H7 (cell line): ENCODE measurements around the gene CEP170B. TPM values are rescaled to one million over a fixed set of nuclear protein-coding genes. Genes with fewer than 3 reads are reported as not detected.
"Not testable (repeated sequence)": the region's sequence is repeated elsewhere in the genome, so short reads cannot be mapped to it uniquely, and the experiment has no call there.

Experiments
- DNase-seq: peaks from one replicate; pipeline ENCODE4 v3.0.0; 2012
- H3K27me3 ChIP-seq: 2 replicates; pipeline ENCODE4 v1.6.0; 2011; ENCODE audit warnings: mild to moderate bottlenecking, low read length; ENCODE audit not compliant: control insufficient read depth, insufficient read depth
- H3K36me3 ChIP-seq: replicated peaks from 2 replicates; pipeline ENCODE4 v1.5.1; 2011; ENCODE audit warnings: low read length; ENCODE audit not compliant: control insufficient read depth, insufficient read depth
- H3K4me3 ChIP-seq: 2 replicates; pipeline ENCODE4 v1.5.1; 2011; ENCODE audit warnings: low read depth, mild to moderate bottlenecking, control low read depth, low read length, moderate library complexity; ENCODE audit not compliant: insufficient read depth
- total RNA-seq: library from RNA; depleted of rRNA; stranded (reverse); fragments of >200 nt; shearing (Covaris generic); gene quantifications from 2 replicates; pipeline ENCODE4 v1.2.3, GENCODE V29; 2014

The CEP170B gene
- total RNA-seq, 1 experiment from 2014 or later, result 20.8 TPM

DNA sequence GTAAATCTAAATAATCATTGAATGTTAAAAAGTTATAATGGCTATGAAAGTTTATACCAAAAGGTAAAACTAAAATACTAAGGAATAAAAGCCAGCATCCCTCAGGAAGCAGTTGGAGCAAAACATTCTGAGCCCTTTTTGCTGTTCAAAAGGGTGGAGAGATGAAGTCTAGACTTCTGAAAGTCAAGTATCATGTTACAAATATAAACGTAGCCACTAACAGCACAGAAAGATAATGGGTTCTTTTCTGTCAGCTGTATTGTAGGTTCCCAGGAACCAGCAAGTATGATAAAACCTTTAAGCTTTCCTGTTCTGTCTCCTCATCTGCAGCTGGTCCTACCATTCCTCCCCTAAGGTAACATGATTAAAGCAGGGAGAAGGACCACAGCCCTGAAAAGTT, 43.2 kb downstream of the CEP170B start:
- DNase-seq, result no peak
- no peak overlapping the region for H3K4me3 ChIP-seq
- H3K36me3 ChIP-seq, result no peaks in the 10 kb centered on the region
- no peaks in the 10 kb centered on the region; the same call in 1 of the 2 replicates for H3K27me3 ChIP-seq

- H3K4me3 ChIP-seq, result no peak overlapping the region
- no peak for DNase-seq
- no peaks in the 10 kb centered on the region for H3K27me3 ChIP-seq
- no peaks in the 10 kb centered on the region for H3K36me3 ChIP-seq
Observed at GRCh38 chr14:104912053-104912452, 47.0 kb downstream of the CEP170B start.

DNA sequence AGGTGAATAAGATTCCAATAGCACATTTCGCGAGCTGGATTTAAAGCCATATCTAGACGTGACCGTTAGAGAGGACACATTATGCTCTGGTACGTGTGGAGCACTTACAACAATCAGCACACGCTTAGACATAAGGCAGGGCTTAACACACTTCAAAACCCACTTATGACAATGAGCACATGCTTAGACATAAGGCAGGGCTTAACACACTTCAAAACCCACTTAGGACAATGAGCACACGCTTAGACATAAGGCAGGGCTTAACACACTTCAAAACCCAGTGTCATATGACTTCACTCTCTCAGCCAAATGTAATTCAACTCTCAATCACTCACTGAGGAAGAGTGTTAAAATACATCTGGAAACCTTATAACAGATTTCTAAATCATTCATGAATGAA, 48.4 kb downstream of the CEP170B start:
- DNase-seq, result no peak
- no peak overlapping the region for H3K4me3 ChIP-seq
- H3K27me3 ChIP-seq, result no peaks in the 10 kb centered on the region
- H3K36me3 ChIP-seq, result no peaks in the 10 kb centered on the region

- H3K27me3 ChIP-seq, result no peaks in the 10 kb centered on the region
- no peaks in the 10 kb centered on the region for H3K36me3 ChIP-seq
- no peak overlapping the region for H3K4me3 ChIP-seq
- DNase-seq, result no peak
Observed at GRCh38 chr14:104917116-104917515, 52.0 kb downstream of the CEP170B start.

DNA sequence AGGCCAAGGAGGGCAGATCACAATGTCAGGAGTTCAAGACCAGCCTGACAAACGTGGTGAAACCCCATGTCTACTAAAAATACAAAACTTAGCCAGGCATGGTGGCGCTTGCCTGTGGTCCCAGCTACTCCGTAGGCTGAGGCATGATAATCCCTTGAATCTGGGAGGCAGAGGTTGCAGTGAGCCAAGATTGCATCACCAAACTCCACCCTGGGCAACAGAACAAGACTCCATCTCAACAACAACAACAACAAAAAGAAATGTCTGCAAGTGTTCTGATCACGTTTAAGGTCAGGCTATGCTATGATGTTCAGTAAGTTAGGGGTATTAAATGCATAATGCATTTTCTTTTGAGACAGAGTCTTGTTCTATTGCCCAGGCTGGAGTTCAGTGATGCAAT, 52.9 kb downstream of the CEP170B start:
- H3K36me3 ChIP-seq, result no peaks in the 10 kb centered on the region
- H3K4me3 ChIP-seq, result no peak overlapping the region
- no peak for DNase-seq
- H3K27me3 ChIP-seq, result no peaks in the 10 kb centered on the region

DNA sequence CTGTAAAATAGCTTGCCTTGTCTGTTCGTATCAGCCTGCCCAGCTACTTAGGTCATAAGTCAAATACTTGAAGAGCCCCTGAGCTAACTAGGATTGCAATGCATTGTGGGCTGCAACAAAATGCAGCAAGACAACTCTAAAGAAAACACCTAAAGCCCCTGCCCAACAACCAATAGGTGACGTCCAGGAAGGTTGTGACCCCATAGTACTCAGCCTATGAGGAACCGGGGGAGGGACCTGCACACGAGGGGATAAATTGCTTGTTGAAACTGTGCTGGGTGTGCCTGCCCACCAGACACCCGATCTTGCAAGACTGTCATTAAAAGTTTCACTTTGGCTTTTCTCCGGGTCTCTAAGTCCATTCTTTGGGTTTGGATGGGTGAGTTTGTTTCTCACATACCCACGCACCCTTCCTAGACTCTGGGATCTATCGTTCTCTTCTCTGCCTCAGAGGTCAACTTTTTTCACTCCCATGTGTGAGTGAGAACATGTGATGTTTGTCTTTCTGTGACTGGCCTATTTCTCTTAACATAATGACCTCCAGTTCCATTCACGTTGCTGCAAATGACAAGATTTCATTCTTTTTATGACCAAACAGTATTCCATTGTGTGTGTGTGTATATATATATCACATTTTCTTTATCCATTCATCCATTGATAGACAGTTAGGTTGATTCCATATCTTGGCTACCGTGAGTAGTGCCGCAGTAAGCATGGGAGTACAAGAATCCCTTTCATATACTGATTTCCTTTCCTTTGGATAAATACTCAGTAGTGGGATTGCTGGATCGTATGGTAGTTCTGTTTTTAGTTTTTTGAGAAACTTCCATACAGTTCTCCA, 54.3 kb downstream of the CEP170B start:
- not testable (repeated sequence) for H3K36me3 ChIP-seq, DNase-seq, H3K27me3 ChIP-seq, H3K4me3 ChIP-seq

DNA sequence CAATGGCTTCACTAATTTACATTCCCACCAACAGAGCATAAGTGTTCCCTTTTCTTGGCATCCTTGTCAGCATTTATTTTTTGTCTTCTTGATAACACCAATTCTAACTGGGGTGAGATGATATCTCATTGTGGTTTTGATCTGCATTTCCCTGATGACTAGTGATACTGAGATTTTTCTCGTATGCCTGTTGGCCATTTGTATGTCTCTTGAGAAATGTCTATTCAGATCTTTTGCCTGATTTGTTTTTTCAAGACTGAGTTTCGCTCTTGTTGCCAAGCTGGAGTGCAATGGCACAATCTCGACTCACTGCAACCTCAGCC, 54.9 kb downstream of the CEP170B start:
- no peak overlapping the region for H3K4me3 ChIP-seq
- no peak for DNase-seq
- H3K36me3 ChIP-seq, result no peaks in the 10 kb centered on the region
- no peaks in the 10 kb centered on the region for H3K27me3 ChIP-seq

DNA sequence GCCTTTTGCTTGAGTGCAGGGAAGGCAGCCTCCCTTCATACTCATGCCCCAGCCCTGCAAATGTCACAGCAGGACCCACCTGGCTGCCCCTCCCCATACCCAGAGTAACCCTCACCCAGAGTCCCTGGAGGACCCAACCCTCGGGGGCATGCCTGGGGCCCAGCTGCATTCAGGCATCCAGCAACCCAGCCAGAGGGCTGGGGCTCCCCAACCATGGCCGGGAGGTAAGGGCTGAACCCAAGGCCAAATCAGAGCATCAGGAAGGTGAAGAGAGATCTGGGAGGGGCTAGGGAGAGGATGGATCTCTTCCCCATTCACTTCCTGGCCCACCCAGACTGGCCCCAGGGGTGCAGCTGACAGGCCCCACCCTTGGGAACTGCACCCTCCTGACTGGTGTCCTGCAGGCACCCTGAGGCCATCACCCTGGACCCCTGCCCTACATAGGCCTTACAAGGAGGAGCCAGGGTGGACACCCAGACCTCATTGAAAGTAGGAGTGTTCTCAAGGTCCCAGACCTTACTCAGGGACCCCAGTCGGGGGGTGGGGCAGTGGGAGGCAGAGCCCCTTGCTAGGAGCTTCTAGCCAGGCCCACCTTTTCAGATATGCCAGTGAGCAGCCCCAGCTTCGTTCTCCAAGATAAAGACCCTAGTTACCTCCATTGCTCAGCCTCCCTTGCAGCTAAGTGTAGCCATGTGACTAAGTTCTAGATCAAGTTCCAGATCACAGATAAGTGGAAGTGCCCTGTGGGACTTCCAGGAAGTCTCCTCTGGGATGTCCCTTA, 58.8 kb downstream of the CEP170B start:
- no peaks in the 10 kb centered on the region for H3K36me3 ChIP-seq
- no peaks in the 10 kb centered on the region for H3K27me3 ChIP-seq
- peak; percentile 21 for DNase-seq
- H3K4me3 ChIP-seq, result no peak overlapping the region

DNA sequence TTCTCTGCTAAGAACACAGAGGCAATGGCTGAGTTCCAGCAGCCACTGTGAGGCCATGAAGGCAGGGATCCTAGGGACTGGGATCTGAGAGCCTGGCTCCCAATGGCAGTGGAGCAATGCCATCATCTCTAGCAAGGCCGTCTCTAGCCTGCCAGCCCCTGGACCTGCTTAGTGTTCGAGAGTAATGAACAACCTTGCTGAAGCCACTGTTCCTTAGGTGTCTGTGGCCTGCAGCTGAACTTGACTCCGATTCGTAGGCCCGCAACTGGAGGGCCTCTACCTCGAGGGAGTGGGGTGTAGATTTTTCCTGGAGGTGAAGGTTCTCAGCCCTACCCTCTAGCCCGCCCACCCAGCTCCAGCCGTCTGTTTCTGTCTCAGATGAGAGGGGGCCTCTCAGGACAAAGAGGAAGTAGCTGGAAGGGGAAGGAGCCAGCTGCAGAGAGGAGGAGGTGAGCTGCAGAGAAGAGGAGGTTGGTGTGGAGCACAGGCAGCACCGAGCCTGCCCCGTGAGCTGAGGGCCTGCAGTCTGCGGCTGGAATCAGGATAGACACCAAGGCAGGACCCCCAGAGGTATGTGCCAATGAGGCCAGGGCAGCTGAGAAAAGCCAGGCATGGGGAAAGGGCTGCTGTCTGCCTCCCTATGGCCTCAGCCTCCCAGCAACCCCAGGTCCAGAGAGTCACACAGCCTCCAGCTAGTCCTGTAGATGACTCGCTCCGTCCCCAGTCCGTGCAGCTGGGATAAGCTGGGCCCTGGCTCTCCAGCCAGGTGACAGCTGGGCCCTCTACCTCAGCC, 59.5 kb downstream of the CEP170B start, which contains the start of gene PLD4:
Gene PLD4, plus strand, starts transcription at position 459 of the 793 bp plus-strand sequence. CDS start 2,262 bp downstream, outside the sequence.
- peaks cover 1% of the 10 kb centered on the region; the same call in 1 of the 2 replicates for H3K27me3 ChIP-seq
- no peaks in the 10 kb centered on the region for H3K36me3 ChIP-seq
- peak; percentile 35 for DNase-seq
- H3K4me3 ChIP-seq, result no peak within 1 kb of the TSS

GRCh38 chr14:104925214-104925854, 60.3 kb downstream of the CEP170B start:
- peaks cover 1% of the 10 kb centered on the region; the same call in 1 of the 2 replicates for H3K27me3 ChIP-seq
- no peak for DNase-seq
- H3K36me3 ChIP-seq, result no peaks in the 10 kb centered on the region
- H3K4me3 ChIP-seq, result no peak overlapping the region

DNA sequence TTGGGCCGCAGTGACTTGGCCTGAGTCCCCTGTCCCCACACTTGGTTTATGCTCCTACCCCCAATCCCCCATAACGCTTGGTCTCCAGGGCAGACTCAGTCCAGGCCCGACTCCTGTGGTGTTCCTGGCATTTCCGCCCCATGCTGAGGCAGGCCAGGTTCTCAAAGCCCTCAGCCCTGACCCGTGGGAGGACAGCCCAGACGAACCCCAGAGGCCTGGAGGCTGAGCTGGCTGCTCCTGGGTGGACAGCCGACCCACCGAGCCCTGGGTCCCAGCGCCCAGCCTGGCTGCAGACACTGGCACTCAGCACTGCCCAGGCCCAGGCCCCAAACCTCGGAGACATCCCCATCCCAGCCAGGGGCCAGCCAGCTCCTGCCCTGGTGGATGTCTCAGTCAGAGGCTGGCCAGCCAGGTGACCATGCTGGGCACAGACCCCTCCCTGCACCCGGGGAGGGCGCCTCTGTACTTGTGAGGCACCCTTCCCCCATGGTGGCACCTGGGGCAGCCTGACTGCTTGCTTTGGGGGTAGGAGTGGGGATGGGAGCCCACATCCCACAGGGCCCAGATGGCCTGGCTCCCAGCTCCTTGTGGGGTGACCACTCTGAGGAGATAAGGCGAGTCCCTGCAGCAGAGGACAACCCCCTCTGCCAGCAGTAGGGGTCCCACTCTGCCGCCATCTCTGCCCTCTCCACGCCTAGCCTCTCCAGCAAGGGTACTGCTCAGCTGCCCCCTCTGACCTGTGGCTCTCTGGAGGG, 61.0 kb downstream of the CEP170B start:
- Histone ChIP-seq H3K27me3 (peaks cover 8% of the 10 kb centered on the region; the same call in 1 of the 2 replicates), H3K4me3 (no peak overlapping the region), H3K36me3 (no peaks in the 10 kb centered on the region)
- DNase-seq, result peak; percentile 63

GRCh38 chr14:104926619-104927431, 61.8 kb downstream of the CEP170B start:
- Histone ChIP-seq H3K36me3 (no peaks in the 10 kb centered on the region), H3K4me3 (no peak overlapping the region), H3K27me3 (peaks cover 16% of the 10 kb centered on the region; the same call in 1 of the 2 replicates)
- no peak for DNase-seq

DNA sequence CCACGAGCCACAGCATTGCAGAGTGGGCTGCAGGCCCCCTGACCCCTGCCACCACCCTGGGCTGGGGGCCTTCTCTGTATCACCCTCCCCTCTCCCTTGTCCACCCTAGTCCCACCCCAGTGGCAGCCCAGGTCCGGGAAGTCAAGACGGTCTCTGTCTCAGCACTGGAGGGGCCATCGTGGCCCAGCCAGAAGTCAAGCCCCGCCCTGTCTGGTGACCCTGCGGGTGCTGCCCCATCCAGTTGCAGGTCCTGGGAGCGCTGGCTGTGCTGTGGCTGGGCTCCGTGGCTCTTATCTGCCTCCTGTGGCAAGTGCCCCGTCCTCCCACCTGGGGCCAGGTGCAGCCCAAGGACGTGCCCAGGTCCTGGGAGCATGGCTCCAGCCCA, 62.4 kb downstream of the CEP170B start:
- H3K36me3 ChIP-seq, result no peaks in the 10 kb centered on the region
- peaks cover 22% of the 10 kb centered on the region for H3K27me3 ChIP-seq
- DNase-seq, result peak; percentile 71
- H3K4me3 ChIP-seq, result no peak overlapping the region
